LHCN-M2 (cell line): ENCODE results near the gene RASL11B. TPM values are rescaled to one million over a fixed set of nuclear protein-coding genes. Genes with fewer than 3 reads are reported as not detected.

ENCODE experiments used
- DNase-seq: peaks from one replicate; pipeline ENCODE4 v3.0.0-alpha.2; 2012; ENCODE audit warnings: low read depth
- total RNA-seq: library from RNA; depleted of rRNA; stranded (reverse); fragments of >200 nt; gene quantifications from 2 replicates; pipeline ENCODE4 v1.2.3, GENCODE V29; 2014; rRNA removed

The RASL11B gene
- total RNA-seq, 1 experiment from 2014 or later, result 0.17 TPM

- peak; percentile 40 for DNase-seq
Measured at GRCh38 chr4:52912608-52913007, 50.5 kb downstream of the RASL11B start.

- peak; percentile 49 for DNase-seq
Measured at GRCh38 chr4:52914051-52914605, 52.0 kb downstream of the RASL11B start.

GRCh38 chr4:52915191-52915590 is 53.1 kb downstream of the RASL11B start:
- peak; percentile 50 for DNase-seq

GRCh38 chr4:52915730-52916300 is 53.7 kb downstream of the RASL11B start:
- DNase-seq, result peak; percentile 18

Other genes with a start within 250 kb of the RASL11B start
- 18.3 and 19.2 TPM in 2 replicates for gene USP46, start 203.0 kb upstream of the RASL11B start, total RNA-seq
- 0.26 and 0.34 TPM in 2 replicates for gene ERVMER34-1, start 110.9 kb upstream of the RASL11B start, total RNA-seq